ENCODE data around the gene TRIM24. TPM values are rescaled to one million over a fixed set of nuclear protein-coding genes. Genes with fewer than 3 reads are reported as not detected.

The TRIM24 gene
- total RNA-seq, 1 donor: 25.9 TPM

GRCh38 chr7:138565451-138566114 is 105.5 kb downstream of the TRIM24 start:
- peak in 2 of 3 donors; percentile 24 to 67 for DNase-seq (ENCODE audit: low read depth in 2 of 3, low spot score in 2 of 3)

- no peak for DNase-seq (ENCODE audit: low read depth in 2 of 3, low spot score in 2 of 3)
Observed at GRCh38 chr7:138568655-138569054, 108.6 kb downstream of the TRIM24 start.

- no peak for DNase-seq (ENCODE audit: low read depth in 2 of 3, low spot score in 2 of 3)
Observed at GRCh38 chr7:138569418-138569817, 109.4 kb downstream of the TRIM24 start.

GRCh38 chr7:138570715-138571114 is 110.7 kb downstream of the TRIM24 start:
- DNase-seq (ENCODE audit: low read depth in 2 of 3, low spot score in 2 of 3): no peak

- DNase-seq (ENCODE audit: low read depth in 2 of 3, low spot score in 2 of 3): no peak
Observed at GRCh38 chr7:138573741-138574140, 113.7 kb downstream of the TRIM24 start.

GRCh38 chr7:138575897-138576428 is 115.9 kb downstream of the TRIM24 start:
- no peak for DNase-seq (ENCODE audit: low read depth in 2 of 3, low spot score in 2 of 3)

- DNase-seq (ENCODE audit: low read depth in 2 of 3, low spot score in 2 of 3): no peak
Observed at GRCh38 chr7:138579136-138579535, 119.1 kb downstream of the TRIM24 start.

- no peak for DNase-seq (ENCODE audit: low read depth in 2 of 3, low spot score in 2 of 3)
Observed at GRCh38 chr7:138579671-138580070, 119.6 kb downstream of the TRIM24 start.

GRCh38 chr7:138581065-138581464 is 121.0 kb downstream of the TRIM24 start:
- DNase-seq (ENCODE audit: low read depth in 2 of 3, low spot score in 2 of 3): no peak

GRCh38 chr7:138584283-138584682 is 124.2 kb downstream of the TRIM24 start:
- no peak for DNase-seq (ENCODE audit: low read depth in 2 of 3, low spot score in 2 of 3)

GRCh38 chr7:138584696-138585095 is 124.6 kb downstream of the TRIM24 start:
- no peak for DNase-seq (ENCODE audit: low read depth in 2 of 3, low spot score in 2 of 3)

GRCh38 chr7:138585283-138585993 is 125.4 kb downstream of the TRIM24 start:
- DNase-seq (ENCODE audit: low read depth in 2 of 3, low spot score in 2 of 3): no peak

- DNase-seq (ENCODE audit: low read depth in 2 of 3, low spot score in 2 of 3): no peak
Observed at GRCh38 chr7:138587485-138587884, 127.4 kb downstream of the TRIM24 start.

- no peak for DNase-seq (ENCODE audit: low read depth in 2 of 3, low spot score in 2 of 3)
Observed at GRCh38 chr7:138588986-138589385, 128.9 kb downstream of the TRIM24 start.

- no peak for DNase-seq (ENCODE audit: low read depth in 2 of 3, low spot score in 2 of 3)
Observed at GRCh38 chr7:138590154-138590553, 130.1 kb downstream of the TRIM24 start.

GRCh38 chr7:138595454-138595853 is 135.4 kb downstream of the TRIM24 start:
- DNase-seq (ENCODE audit: low read depth in 2 of 3, low spot score in 2 of 3): no peak

- DNase-seq (ENCODE audit: low read depth in 2 of 3, low spot score in 2 of 3): peak in 2 of 3 donors; percentile 32 to 69
Observed at GRCh38 chr7:138602451-138602850, 142.4 kb downstream of the TRIM24 start.

- DNase-seq (ENCODE audit: low read depth in 2 of 3, low spot score in 2 of 3): peak in 1 of 3 donors; percentile 19
Observed at GRCh38 chr7:138603549-138604318, 143.7 kb downstream of the TRIM24 start.

- DNase-seq (ENCODE audit: low read depth in 2 of 3, low spot score in 2 of 3): no peak
Observed at GRCh38 chr7:138606236-138606635, 146.2 kb downstream of the TRIM24 start.

- DNase-seq (ENCODE audit: low read depth in 2 of 3, low spot score in 2 of 3): peak in 1 of 3 donors; percentile 15
Observed at GRCh38 chr7:138607216-138608126, 147.4 kb downstream of the TRIM24 start.
